Hepatocyte (in vitro differentiated cells): ENCODE results near the gene TEX261. TPM values are rescaled to one million over a fixed set of nuclear protein-coding genes. Genes with fewer than 3 reads are reported as not detected.
"Not testable (repeated sequence)": the region's sequence is repeated elsewhere in the genome, so short reads cannot be mapped to it uniquely, and the experiment has no call there.

Source experiments
- DNase-seq: peaks from one replicate; pipeline ENCODE4 v3.0.0-alpha.2; 2016; ENCODE audit warnings: low spot score
- H2AFZ ChIP-seq: fragments of 200-600 bp; sonication (generic); 2 replicates; pipeline ENCODE4 v1.6.0; 2016; ENCODE audit warnings: antibody characterized with exemption, mild to moderate bottlenecking
- H3K27ac ChIP-seq: fragments of 200-600 bp; sonication (generic); 2 replicates; pipeline ENCODE4 v1.5.1; 2016; ENCODE audit warnings: mild to moderate bottlenecking
- H3K27me3 ChIP-seq: fragments of 200-600 bp; sonication (generic); 2 replicates; pipeline ENCODE4 v1.6.1; 2016
- H3K36me3 ChIP-seq: fragments of 200-600 bp; sonication (generic); replicated peaks from 2 replicates; pipeline ENCODE4 v1.5.1; 2016; ENCODE audit warnings: low read depth; ENCODE audit not compliant: insufficient read depth
- H3K4me1 ChIP-seq: fragments of 200-600 bp; sonication (generic); 2 replicates; pipeline ENCODE4 v1.5.1; 2016; ENCODE audit warnings: mild to moderate bottlenecking, moderate library complexity; ENCODE audit not compliant: insufficient read depth
- H3K4me2 ChIP-seq: fragments of 200-600 bp; sonication (generic); 2 replicates; pipeline ENCODE4 v1.6.0; 2016
- H3K4me3 ChIP-seq: fragments of 200-600 bp; sonication (generic); 2 replicates; pipeline ENCODE4 v1.5.1; 2016; ENCODE audit warnings: mild to moderate bottlenecking
- H3K79me2 ChIP-seq: fragments of 200-600 bp; sonication (generic); 2 replicates; pipeline ENCODE4 v1.6.0; 2017; ENCODE audit warnings: mild to moderate bottlenecking
- H3K9me2 ChIP-seq: fragments of 200-600 bp; sonication (generic); replicated peaks from 2 replicates; pipeline ENCODE4 v1.6.0; 2017; ENCODE audit warnings: mild to moderate bottlenecking; ENCODE audit not compliant: insufficient read depth
- H3K9me3 ChIP-seq: fragments of 200-600 bp; sonication (generic); 2 replicates; pipeline ENCODE4 v1.5.1; 2016; ENCODE audit warnings: low read depth, mild to moderate bottlenecking
- H4K20me1 ChIP-seq: fragments of 200-600 bp; sonication (generic); 2 replicates; pipeline ENCODE4 v1.6.0; 2016; ENCODE audit warnings: mild to moderate bottlenecking; ENCODE audit not compliant: insufficient read depth, poor library complexity, severe bottlenecking
- CTCF ChIP-seq: fragments of 200-600 bp; sonication (generic); IDR thresholded peaks from 2 replicates; pipeline ENCODE4 v1.5.1; 2016; ENCODE audit warnings: antibody characterized with exemption, mild to moderate bottlenecking; ENCODE audit not compliant: poor library complexity
- EZH2 ChIP-seq: fragments of 200-600 bp; sonication (generic); IDR thresholded peaks from 2 replicates; pipeline ENCODE4 v1.6.1; 2016; ENCODE audit warnings: antibody characterized with exemption, mild to moderate bottlenecking, borderline replicate concordance
- EZH2phosphoT487 ChIP-seq: fragments of 200-600 bp; sonication (generic); IDR thresholded peaks from one replicate; pipeline ENCODE4 v1.6.1; 2018; ENCODE audit warnings: antibody characterized with exemption, mild to moderate bottlenecking, low read depth, moderate library complexity; ENCODE audit not compliant: unreplicated experiment, severe bottlenecking
- WGBS: methylation state at CpG from one replicate; pipeline ENCODE4 v1.1.6; 2016; ENCODE audit warnings: low lambda C conversion rate; ENCODE audit errors: missing lambda C conversion rate; 5-methylcytosine and 5-hydroxymethylcytosine counted together
- polyA plus RNA-seq: library from polyadenylated mRNA; unstranded; fragments of >200 nt; fragmentation: Nextera tagmentation; extraction: Ambion mirVana; gene quantifications from 2 replicates; pipeline ENCODE4 v1.2.1, GENCODE V29; 2016
- total RNA-seq: library from RNA; depleted of rRNA; stranded (reverse); fragments of >200 nt; gene quantifications from 2 replicates; pipeline ENCODE4 v1.2.3, GENCODE V29; 2014

TEX261 gene
- total and polyA plus RNA-seq, 2 experiments from 2014 or later: 41.5 to 81.0 TPM

DNA sequence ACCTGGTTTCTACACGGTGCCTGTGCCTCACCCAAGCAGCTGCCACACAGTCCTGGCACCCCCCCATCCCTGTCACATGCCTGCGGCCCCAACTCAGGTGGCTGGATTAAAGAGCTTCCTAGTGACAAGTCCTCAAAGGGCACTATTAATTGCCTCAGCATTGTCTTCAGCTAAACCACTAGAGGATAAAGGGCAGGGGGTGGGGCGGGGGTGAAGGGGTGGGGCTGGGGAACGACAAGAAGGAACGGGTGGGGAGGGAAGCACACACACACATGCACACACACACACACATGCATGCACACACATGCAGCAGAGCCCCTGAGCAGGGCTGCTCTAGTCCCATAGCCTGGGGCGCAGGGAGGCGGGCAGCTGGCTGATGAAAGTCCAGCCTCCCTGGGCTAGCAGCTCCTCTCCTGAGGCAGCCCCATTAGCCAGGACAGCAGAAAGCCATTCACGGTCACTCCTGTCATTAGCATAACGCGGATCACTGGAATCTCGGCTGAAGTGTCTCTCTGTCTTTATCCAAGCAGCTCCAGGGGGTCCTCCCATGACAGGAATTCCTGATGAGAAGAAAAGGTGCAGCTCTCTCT is 7.4 kb upstream of the TEX261 start:
- WGBS: 26% methylated on average over 10 of the region's 11 CpGs
- no peaks in the 10 kb centered on the region for H3K27me3 ChIP-seq
- no peaks in the 10 kb centered on the region for H3K9me3 ChIP-seq
- H3K27ac ChIP-seq: peak overlapping the region; percentile 61
- no peak for TF ChIP-seq EZH2
- TF ChIP-seq CTCF: no peak
- no peak for TF ChIP-seq EZH2phosphoT487
- H3K4me2 ChIP-seq: peak overlapping the region; percentile 76
- no peaks in the 10 kb centered on the region for H3K79me2 ChIP-seq
- no peaks in the 10 kb centered on the region for H4K20me1 ChIP-seq
- peaks cover 6% of the 10 kb centered on the region for H3K4me1 ChIP-seq
- H2AFZ ChIP-seq: no peak overlapping the region
- peak; percentile 57 for DNase-seq
- no peaks in the 10 kb centered on the region for H3K36me3 ChIP-seq
- H3K4me3 ChIP-seq: no peak overlapping the region
- no peaks in the 10 kb centered on the region for H3K9me2 ChIP-seq

DNA sequence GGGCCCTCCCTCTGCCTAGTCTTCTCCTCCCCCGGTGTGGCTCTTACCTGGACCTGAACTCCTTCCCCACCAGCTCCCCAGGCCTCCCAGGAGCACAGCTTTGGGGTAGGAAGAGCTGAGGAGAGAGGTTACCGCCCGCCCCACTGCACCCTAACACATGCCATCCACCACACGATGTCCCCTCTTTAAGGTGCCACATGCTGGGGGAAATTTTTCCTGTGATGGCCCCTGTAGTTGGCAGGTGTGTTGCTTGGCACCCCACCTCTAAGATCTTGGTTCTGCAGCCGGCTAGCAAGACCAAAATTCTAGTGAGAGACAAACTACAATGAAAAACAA is 6.9 kb upstream of the TEX261 start:
- Histone ChIP-seq H3K27ac (peak overlapping the region; percentile 51), H3K4me1 (peaks cover 6% of the 10 kb centered on the region), H3K4me2 (peak overlapping the region; percentile 76), H3K79me2 (no peaks in the 10 kb centered on the region), H4K20me1 (no peaks in the 10 kb centered on the region), H3K4me3 (no peak overlapping the region), H3K9me3 (no peaks in the 10 kb centered on the region), H2AFZ (no peak overlapping the region), H3K9me2 (no peaks in the 10 kb centered on the region), H3K27me3 (no peaks in the 10 kb centered on the region), H3K36me3 (no peaks in the 10 kb centered on the region)
- WGBS: 94% methylated on average over 5 of the region's 5 CpGs
- TF ChIP-seq EZH2phosphoT487: no peak
- no peak for TF ChIP-seq CTCF
- DNase-seq: no peak

GRCh38 chr2:71000780-71001591 is 6.3 kb upstream of the TEX261 start:
- Histone ChIP-seq H3K4me1 (peaks cover 6% of the 10 kb centered on the region), H2AFZ (peak overlapping the region; percentile 100), H3K9me3 (no peaks in the 10 kb centered on the region), H3K4me3 (no peak overlapping the region), H3K4me2 (peak overlapping the region; percentile 76), H3K36me3 (no peaks in the 10 kb centered on the region), H4K20me1 (no peaks in the 10 kb centered on the region), H3K79me2 (no peaks in the 10 kb centered on the region), H3K9me2 (no peaks in the 10 kb centered on the region), H3K27me3 (no peaks in the 10 kb centered on the region), H3K27ac (peak overlapping the region; percentile 51)
- peak; percentile 80 for DNase-seq
- 31% methylated on average over 21 of the region's 21 CpGs for WGBS
- TF ChIP-seq EZH2 (no peak), CTCF (peak; percentile 84), EZH2phosphoT487 (no peak)

GRCh38 chr2:70999931-71000330 is 5.3 kb upstream of the TEX261 start:
- H3K4me3 ChIP-seq, H3K27me3 ChIP-seq, H3K79me2 ChIP-seq, H3K9me3 ChIP-seq, H3K4me2 ChIP-seq, H3K27ac ChIP-seq, H3K4me1 ChIP-seq, H4K20me1 ChIP-seq, H2AFZ ChIP-seq, H3K9me2 ChIP-seq, DNase-seq, H3K36me3 ChIP-seq: not testable (repeated sequence)
- WGBS: 95% methylated on average over 10 of the region's 10 CpGs
